Liver (tissue), 9 donors: ENCODE results near the gene ZMYND12. TPM values are rescaled to one million over a fixed set of nuclear protein-coding genes. Genes with fewer than 3 reads are reported as not detected.

Experiments used
- DNase-seq: peaks from one replicate; pipeline ENCODE4 v3.0.0-alpha.2; 2017; ENCODE audit warnings: low spot score
- H3K27ac ChIP-seq, 2 donors: one replicate each; pipeline ENCODE4 v1.7.0; 2013; ENCODE audit warnings: inconsistent platforms in 2 of 2, low read length in 2 of 2, control low read depth in 1 of 2, low read depth in 1 of 2, mild to moderate bottlenecking in 1 of 2
- H3K27me3 ChIP-seq, 4 donors: one replicate each; pipeline versions ENCODE4 v1.6.1 to v1.7.0; 2013; ENCODE audit warnings: low read length in 3 of 4, inconsistent platforms in 1 of 4, mild to moderate bottlenecking in 1 of 4, moderate library complexity in 1 of 4; ENCODE audit not compliant: control insufficient read depth in 4 of 4, insufficient read depth in 4 of 4
- H3K36me3 ChIP-seq, 4 donors: one replicate each; pipeline versions ENCODE4 v1.6.1 to v1.7.0; 2013; ENCODE audit warnings: low read length in 3 of 4, mild to moderate bottlenecking in 3 of 4, low read depth in 1 of 4, moderate library complexity in 1 of 4; ENCODE audit not compliant: control insufficient read depth in 4 of 4, insufficient read depth in 3 of 4
- H3K4me1 ChIP-seq, 4 donors: one replicate each; pipeline versions ENCODE4 v1.6.1 to v1.7.0; 2013; ENCODE audit warnings: low read length in 3 of 4, mild to moderate bottlenecking in 3 of 4, moderate library complexity in 1 of 4; ENCODE audit not compliant: control insufficient read depth in 4 of 4, insufficient read depth in 4 of 4
- H3K4me3 ChIP-seq, 3 donors: one replicate each; pipeline versions ENCODE4 v1.6.1 to v1.7.0; 2013; ENCODE audit warnings: low read length in 3 of 3, control low read depth in 1 of 3, low read depth in 1 of 3, mild to moderate bottlenecking in 1 of 3
- H3K9ac ChIP-seq, 2 donors: one replicate each; pipeline ENCODE4 v1.7.0; 2013; ENCODE audit warnings: low read length in 2 of 2, mild to moderate bottlenecking in 2 of 2, moderate library complexity in 2 of 2, control low read depth in 1 of 2, low read depth in 1 of 2
- H3K9me3 ChIP-seq, 4 donors: one replicate each; pipeline versions ENCODE4 v1.6.1 to v1.7.0; 2013; ENCODE audit warnings: low read length in 3 of 4; ENCODE audit not compliant: control insufficient read depth in 4 of 4
- EGR1 ChIP-seq, 2 donors: IDR thresholded peaks; 2 replicates each; pipeline ENCODE4 v1.6.1; 2016 to 2018; ENCODE audit warnings: antibody characterized with exemption in 2 of 2, low read depth in 2 of 2
- FOXA1 ChIP-seq: IDR thresholded peaks from 2 replicates; pipeline ENCODE4 v1.6.1; 2016; ENCODE audit warnings: antibody characterized with exemption
- FOXA2 ChIP-seq: IDR thresholded peaks from 2 replicates; pipeline ENCODE4 v1.6.1; 2016; ENCODE audit warnings: antibody characterized with exemption
- GABPA ChIP-seq, 2 donors: IDR thresholded peaks in 1 of 2; conservative IDR thresholded peaks in 1 of 2; 2 replicates each; pipeline ENCODE4 v1.6.1; 2016; ENCODE audit warnings: antibody characterized with exemption in 2 of 2, mild to moderate bottlenecking in 1 of 2, moderate library complexity in 1 of 2
- HNF4A ChIP-seq, 2 donors: conservative IDR thresholded peaks; 2 replicates each; pipeline ENCODE4 v1.6.1; 2016; ENCODE audit warnings: antibody characterized with exemption in 2 of 2, mild to moderate bottlenecking in 2 of 2
- HNF4G ChIP-seq: IDR thresholded peaks from 2 replicates; pipeline ENCODE4 v1.6.1; 2016; ENCODE audit warnings: antibody characterized with exemption
- JUND ChIP-seq, 2 donors: IDR thresholded peaks; 2 replicates each; pipeline ENCODE4 v1.6.1; 2016; ENCODE audit warnings: antibody characterized with exemption in 2 of 2
- NR2F2 ChIP-seq: IDR thresholded peaks from 2 replicates; pipeline ENCODE4 v1.6.1; 2016; ENCODE audit warnings: antibody characterized with exemption
- RAD21 ChIP-seq, 2 donors: IDR thresholded peaks; 2 replicates each; pipeline ENCODE4 v1.6.1; 2016; ENCODE audit warnings: antibody characterized with exemption in 2 of 2, mild to moderate bottlenecking in 2 of 2
- RXRA ChIP-seq, 2 donors: IDR thresholded peaks; 2 replicates each; pipeline ENCODE4 v1.6.1; 2017 to 2018; ENCODE audit warnings: antibody characterized with exemption in 2 of 2, mild to moderate bottlenecking in 1 of 2
- SP1 ChIP-seq: IDR thresholded peaks from 2 replicates; pipeline ENCODE4 v1.6.1; 2018; ENCODE audit warnings: antibody characterized with exemption, mild to moderate bottlenecking
- TAF1 ChIP-seq: conservative IDR thresholded peaks from 2 replicates; pipeline ENCODE4 v1.6.1; 2016; ENCODE audit warnings: antibody characterized with exemption, mild to moderate bottlenecking
- YY1 ChIP-seq: IDR thresholded peaks from 2 replicates; pipeline ENCODE4 v1.6.1; 2016; ENCODE audit warnings: antibody characterized with exemption, mild to moderate bottlenecking
- WGBS: extraction: QIAGEN DNeasy Blood & Tissue Kit; methylation state at CpG from one replicate; pipeline ENCODE4 v1.1.7; 2013; 5-methylcytosine and 5-hydroxymethylcytosine counted together
- polyA plus RNA-seq, 2 donors: library from polyadenylated mRNA; stranded (reverse) in 1 of 2; unstranded in 1 of 2; fragments of 200-250 nt in 1 of 2; fragments of >200 nt in 1 of 2; fragmentation: Nextera tagmentation in 1 of 2; extraction: Ambion mirVana in 1 of 2; gene quantifications; one replicate each; pipeline versions ENCODE4 v1.2.1 to v1.2.3, GENCODE V29; 2013 to 2015
- total RNA-seq, 2 donors: library from RNA; depleted of rRNA; stranded (reverse); fragments of >200 nt; gene quantifications; one replicate each; pipeline ENCODE4 v1.2.3, GENCODE V29; 2014
- TF ChIP-seq, protein P1 (sequence below): IDR thresholded peaks from 2 replicates; pipeline ENCODE4 v1.6.1; 2016; ENCODE audit warnings: antibody characterized with exemption
- TF ChIP-seq, protein P2 (sequence below): IDR thresholded peaks from 2 replicates; pipeline ENCODE4 v1.6.1; 2016; ENCODE audit warnings: antibody characterized with exemption, mild to moderate bottlenecking
- TF ChIP-seq, protein P3 (sequence below): IDR thresholded peaks from 2 replicates; pipeline ENCODE4 v1.6.1; 2016; ENCODE audit warnings: antibody characterized with exemption
- TF ChIP-seq, protein P4 (sequence below): IDR thresholded peaks from 2 replicates; pipeline ENCODE4 v1.6.1; 2016; ENCODE audit warnings: antibody characterized with exemption
- TF ChIP-seq, protein P5 (sequence below): fragments of 150-350 bp; IDR thresholded peaks from 2 replicates; pipeline ENCODE4 v1.5.1; 2017; ENCODE audit warnings: improper control_type of control experiment, low read depth, low read length; ENCODE audit not compliant: missing input control
- donor health status: healthy.
- donor health status: healthy.
- donor health status: healthy.
- donor health status: healthy.
- donor health status: healthy.

ZMYND12 gene
- total and polyA plus RNA-seq, 4 donors, result 1.3 to 3.0 (median 2.0) TPM

DNA sequence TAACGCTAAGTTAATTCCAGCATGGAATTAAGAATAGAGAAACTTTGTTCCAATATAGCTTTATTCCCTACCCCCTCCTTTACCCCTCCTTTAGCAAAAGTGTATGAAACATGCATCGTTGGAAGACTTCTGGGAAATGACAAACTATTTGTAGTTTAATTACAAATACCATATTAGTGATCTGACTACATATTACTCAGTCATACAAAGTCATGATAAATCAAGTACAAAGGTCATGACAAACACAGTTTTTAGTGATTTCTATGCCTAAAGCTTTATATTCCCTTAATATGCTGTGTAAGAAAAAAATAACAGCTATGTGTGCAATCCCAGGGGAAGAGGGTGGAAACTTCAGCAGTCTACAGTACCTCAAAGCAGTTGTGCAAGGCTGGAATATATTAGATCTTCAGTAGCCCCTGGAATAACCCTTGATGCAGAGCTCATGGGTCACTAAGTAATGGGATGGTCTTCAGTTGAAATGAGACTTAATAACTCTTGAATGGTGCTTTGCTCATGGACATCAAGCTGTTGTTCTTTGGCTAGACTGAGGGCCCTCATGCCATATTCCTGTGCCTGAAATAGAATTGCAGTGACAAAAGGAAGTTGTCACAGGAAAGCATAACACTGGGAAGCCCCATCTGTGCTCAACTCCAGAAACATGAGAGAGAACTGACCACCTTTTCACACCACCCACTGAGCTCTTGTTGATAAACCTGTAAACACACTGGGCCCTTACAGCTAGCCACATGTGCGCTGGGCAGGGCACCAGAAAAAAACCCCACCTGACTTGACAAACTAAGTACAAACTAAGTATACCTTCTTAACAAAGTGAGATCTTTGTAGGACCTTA is 25.3 kb downstream of the ZMYND12 start:
- no peak overlapping the region for H3K4me3 ChIP-seq
- TF ChIP-seq HNF4G, result no peak
- TF ChIP-seq YY1, result no peak
- TF ChIP-seq RAD21 (IDR thresholded peaks at IDR 0.05), result no peak
- TF ChIP-seq, protein P1, sequence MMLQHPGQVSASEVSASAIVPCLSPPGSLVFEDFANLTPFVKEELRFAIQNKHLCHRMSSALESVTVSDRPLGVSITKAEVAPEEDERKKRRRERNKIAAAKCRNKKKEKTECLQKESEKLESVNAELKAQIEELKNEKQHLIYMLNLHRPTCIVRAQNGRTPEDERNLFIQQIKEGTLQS, result no peak
- no peak for TF ChIP-seq JUND (IDR thresholded peaks at IDR 0.05)
- TF ChIP-seq FOXA1, result no peak
- TF ChIP-seq RXRA (IDR thresholded peaks at IDR 0.05), result no peak
- TF ChIP-seq NR2F2, result no peak
- TF ChIP-seq, protein P2, sequence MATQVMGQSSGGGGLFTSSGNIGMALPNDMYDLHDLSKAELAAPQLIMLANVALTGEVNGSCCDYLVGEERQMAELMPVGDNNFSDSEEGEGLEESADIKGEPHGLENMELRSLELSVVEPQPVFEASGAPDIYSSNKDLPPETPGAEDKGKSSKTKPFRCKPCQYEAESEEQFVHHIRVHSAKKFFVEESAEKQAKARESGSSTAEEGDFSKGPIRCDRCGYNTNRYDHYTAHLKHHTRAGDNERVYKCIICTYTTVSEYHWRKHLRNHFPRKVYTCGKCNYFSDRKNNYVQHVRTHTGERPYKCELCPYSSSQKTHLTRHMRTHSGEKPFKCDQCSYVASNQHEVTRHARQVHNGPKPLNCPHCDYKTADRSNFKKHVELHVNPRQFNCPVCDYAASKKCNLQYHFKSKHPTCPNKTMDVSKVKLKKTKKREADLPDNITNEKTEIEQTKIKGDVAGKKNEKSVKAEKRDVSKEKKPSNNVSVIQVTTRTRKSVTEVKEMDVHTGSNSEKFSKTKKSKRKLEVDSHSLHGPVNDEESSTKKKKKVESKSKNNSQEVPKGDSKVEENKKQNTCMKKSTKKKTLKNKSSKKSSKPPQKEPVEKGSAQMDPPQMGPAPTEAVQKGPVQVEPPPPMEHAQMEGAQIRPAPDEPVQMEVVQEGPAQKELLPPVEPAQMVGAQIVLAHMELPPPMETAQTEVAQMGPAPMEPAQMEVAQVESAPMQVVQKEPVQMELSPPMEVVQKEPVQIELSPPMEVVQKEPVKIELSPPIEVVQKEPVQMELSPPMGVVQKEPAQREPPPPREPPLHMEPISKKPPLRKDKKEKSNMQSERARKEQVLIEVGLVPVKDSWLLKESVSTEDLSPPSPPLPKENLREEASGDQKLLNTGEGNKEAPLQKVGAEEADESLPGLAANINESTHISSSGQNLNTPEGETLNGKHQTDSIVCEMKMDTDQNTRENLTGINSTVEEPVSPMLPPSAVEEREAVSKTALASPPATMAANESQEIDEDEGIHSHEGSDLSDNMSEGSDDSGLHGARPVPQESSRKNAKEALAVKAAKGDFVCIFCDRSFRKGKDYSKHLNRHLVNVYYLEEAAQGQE, result no peak
- TF ChIP-seq HNF4A (conservative IDR thresholded peaks at IDR 0.05), result no peak
- no peak for TF ChIP-seq FOXA2
- TF ChIP-seq SP1, result no peak
- TF ChIP-seq EGR1 (IDR thresholded peaks at IDR 0.05; ENCODE audit: low read depth in 2 of 2), result no peak
- TF ChIP-seq TAF1, result no peak
- TF ChIP-seq, protein P3, sequence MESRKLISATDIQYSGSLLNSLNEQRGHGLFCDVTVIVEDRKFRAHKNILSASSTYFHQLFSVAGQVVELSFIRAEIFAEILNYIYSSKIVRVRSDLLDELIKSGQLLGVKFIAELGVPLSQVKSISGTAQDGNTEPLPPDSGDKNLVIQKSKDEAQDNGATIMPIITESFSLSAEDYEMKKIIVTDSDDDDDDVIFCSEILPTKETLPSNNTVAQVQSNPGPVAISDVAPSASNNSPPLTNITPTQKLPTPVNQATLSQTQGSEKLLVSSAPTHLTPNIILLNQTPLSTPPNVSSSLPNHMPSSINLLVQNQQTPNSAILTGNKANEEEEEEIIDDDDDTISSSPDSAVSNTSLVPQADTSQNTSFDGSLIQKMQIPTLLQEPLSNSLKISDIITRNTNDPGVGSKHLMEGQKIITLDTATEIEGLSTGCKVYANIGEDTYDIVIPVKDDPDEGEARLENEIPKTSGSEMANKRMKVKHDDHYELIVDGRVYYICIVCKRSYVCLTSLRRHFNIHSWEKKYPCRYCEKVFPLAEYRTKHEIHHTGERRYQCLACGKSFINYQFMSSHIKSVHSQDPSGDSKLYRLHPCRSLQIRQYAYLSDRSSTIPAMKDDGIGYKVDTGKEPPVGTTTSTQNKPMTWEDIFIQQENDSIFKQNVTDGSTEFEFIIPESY, result no peak
- TF ChIP-seq, protein P4, sequence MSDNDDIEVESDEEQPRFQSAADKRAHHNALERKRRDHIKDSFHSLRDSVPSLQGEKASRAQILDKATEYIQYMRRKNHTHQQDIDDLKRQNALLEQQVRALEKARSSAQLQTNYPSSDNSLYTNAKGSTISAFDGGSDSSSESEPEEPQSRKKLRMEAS, result no peak
- no peak for TF ChIP-seq GABPA (IDR thresholded peaks at IDR 0.05 in 1 of 2, conservative IDR thresholded peaks at IDR 0.05 in 1 of 2)
- TF ChIP-seq, protein P5, sequence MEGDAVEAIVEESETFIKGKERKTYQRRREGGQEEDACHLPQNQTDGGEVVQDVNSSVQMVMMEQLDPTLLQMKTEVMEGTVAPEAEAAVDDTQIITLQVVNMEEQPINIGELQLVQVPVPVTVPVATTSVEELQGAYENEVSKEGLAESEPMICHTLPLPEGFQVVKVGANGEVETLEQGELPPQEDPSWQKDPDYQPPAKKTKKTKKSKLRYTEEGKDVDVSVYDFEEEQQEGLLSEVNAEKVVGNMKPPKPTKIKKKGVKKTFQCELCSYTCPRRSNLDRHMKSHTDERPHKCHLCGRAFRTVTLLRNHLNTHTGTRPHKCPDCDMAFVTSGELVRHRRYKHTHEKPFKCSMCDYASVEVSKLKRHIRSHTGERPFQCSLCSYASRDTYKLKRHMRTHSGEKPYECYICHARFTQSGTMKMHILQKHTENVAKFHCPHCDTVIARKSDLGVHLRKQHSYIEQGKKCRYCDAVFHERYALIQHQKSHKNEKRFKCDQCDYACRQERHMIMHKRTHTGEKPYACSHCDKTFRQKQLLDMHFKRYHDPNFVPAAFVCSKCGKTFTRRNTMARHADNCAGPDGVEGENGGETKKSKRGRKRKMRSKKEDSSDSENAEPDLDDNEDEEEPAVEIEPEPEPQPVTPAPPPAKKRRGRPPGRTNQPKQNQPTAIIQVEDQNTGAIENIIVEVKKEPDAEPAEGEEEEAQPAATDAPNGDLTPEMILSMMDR, result no peak
- DNase-seq, result no peak
- peaks cover 0 to 17% (median 16%) of the 10 kb centered on the region in 4 donors for H3K4me1 ChIP-seq
- H3K27me3 ChIP-seq, result no peaks in the 10 kb centered on the region
- no peak overlapping the region for H3K27ac ChIP-seq
- no peaks in the 10 kb centered on the region for H3K9me3 ChIP-seq
- 90% methylated on average over 3 of the region's 3 CpGs for WGBS
- no peak overlapping the region for H3K9ac ChIP-seq
- H3K36me3 ChIP-seq, result peaks cover 0 to 4% (median 3%) of the 10 kb centered on the region in 4 donors
